ENCODE measurements around the gene CLCNKA. TPM values are rescaled to one million over a fixed set of nuclear protein-coding genes. Genes with fewer than 3 reads are reported as not detected.
A peak's percentile ranks its signal among the peaks of the same experiment; 100 is the strongest.
"Not testable (repeated sequence)": the region's sequence is repeated elsewhere in the genome, so short reads cannot be mapped to it uniquely, and the experiment has no call there.

CLCNKA gene
- total RNA-seq, 1 donor from 2014 or later, result under 0.01 TPM

DNA sequence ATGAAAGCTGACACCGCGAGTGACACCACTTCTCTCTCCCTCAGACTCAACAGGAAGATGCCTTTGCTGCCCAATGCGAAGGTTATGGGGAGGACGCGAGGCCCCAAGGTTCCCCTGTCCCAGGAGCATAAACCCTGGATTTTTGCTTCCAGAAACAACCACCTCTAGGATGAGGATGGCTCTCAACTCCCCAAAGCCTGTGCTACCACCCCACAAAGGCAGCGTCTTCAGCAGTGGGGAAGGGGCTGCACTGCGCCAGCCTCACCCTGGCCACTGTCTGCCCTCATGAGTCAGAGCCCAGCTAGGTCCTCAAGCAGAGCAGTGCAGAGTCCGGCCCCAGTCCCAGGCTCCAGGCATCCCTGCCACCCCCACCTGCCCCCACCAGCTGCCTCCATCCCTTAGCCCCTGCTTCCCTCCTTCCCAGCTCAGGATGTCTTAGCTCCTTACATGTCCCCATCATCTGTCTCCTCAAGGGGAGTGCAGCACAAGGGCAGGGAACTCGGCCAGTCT lies 24.7 kb upstream of the CLCNKA start:
- no peak overlapping the region for H3K9ac ChIP-seq (ENCODE audit: low read depth in 1 of 3, low read length in 3 of 3)
- H3K27ac ChIP-seq (ENCODE audit: low read depth, low read length), result no peak overlapping the region
- H3K4me1 ChIP-seq (ENCODE audit: control insufficient read depth in 3 of 3, insufficient read depth in 3 of 3, low read length in 3 of 3), result no peaks in the 10 kb centered on the region
- H3K4me3 ChIP-seq (ENCODE audit: low read length in 3 of 3), result no peak overlapping the region
- H3K9me3 ChIP-seq (ENCODE audit: control insufficient read depth in 3 of 3, low read length in 3 of 3), result no peaks in the 10 kb centered on the region
- H3K27me3 ChIP-seq (ENCODE audit: control insufficient read depth in 3 of 3, insufficient read depth in 3 of 3, low read length in 3 of 3), result no peaks in the 10 kb centered on the region
- H3K36me3 ChIP-seq (ENCODE audit: control insufficient read depth in 3 of 3, insufficient read depth in 3 of 3, low read length in 3 of 3), result no peaks in the 10 kb centered on the region

DNA sequence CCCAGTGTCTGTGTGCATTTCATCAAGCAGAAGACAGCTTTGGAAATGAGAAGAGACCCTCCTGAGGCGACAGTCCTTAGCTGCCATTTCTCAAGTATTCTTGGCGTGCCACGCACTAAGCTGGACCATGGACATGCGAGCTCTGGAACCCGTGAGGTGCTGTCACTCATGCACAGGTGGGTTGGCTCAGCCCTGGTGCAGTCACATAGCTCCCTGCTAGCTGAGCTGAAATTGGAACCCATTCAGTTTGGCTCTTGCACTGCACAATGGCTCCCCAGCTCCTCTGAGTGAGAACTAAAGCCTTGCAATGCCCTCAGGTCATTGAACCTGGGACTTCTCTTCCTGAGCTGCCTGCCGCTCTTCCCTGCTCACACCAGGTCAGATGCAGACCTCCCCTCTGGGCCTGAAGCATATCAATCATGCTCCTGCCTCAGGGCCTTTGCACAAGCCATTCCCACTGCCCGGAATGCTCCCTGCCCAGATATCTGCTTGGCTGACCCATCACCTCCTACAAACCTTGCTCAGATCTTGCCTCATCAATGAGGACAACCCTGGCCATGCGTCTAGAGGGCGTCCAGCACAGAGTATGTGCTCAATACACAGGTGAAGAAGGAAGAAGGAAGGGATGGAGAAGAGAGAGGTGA lies 24.1 kb upstream of the CLCNKA start:
- Histone ChIP-seq H3K36me3 (ENCODE audit: control insufficient read depth in 3 of 3, insufficient read depth in 3 of 3, low read length in 3 of 3) (no peaks in the 10 kb centered on the region), H3K4me3 (ENCODE audit: low read length in 3 of 3) (no peak overlapping the region), H3K27me3 (ENCODE audit: control insufficient read depth in 3 of 3, insufficient read depth in 3 of 3, low read length in 3 of 3) (no peaks in the 10 kb centered on the region), H3K9ac (ENCODE audit: low read depth in 1 of 3, low read length in 3 of 3) (no peak overlapping the region), H3K27ac (ENCODE audit: low read depth, low read length) (no peak overlapping the region), H3K9me3 (ENCODE audit: control insufficient read depth in 3 of 3, low read length in 3 of 3) (no peaks in the 10 kb centered on the region), H3K4me1 (ENCODE audit: control insufficient read depth in 3 of 3, insufficient read depth in 3 of 3, low read length in 3 of 3) (no peaks in the 10 kb centered on the region)

DNA sequence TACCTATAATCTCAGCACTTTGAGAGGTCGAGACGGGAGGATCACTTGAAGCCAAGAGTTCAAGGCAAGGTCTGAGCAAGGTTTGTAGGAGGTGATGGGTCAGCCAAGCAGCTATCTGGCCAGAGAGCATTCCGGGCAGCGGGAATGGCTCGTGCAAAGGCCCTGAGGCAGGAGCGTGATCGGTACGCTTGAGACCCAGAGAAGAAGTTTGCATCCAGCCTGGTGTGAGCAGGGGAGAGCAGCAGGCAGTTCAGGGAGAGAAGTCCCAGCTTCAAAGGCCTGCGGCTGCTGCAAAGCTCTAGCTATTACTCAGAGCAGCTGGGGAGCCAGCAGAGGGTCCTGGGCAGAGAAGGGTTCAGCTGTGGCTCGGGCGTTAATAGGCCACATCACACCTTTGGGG lies 22.9 kb upstream of the CLCNKA start:
- no peaks in the 10 kb centered on the region for H3K9me3 ChIP-seq (ENCODE audit: control insufficient read depth in 3 of 3, low read length in 3 of 3)
- no peak overlapping the region for H3K9ac ChIP-seq (ENCODE audit: low read depth in 1 of 3, low read length in 3 of 3)
- H3K27ac ChIP-seq (ENCODE audit: low read depth, low read length), result no peak overlapping the region
- H3K4me1 ChIP-seq (ENCODE audit: control insufficient read depth in 3 of 3, insufficient read depth in 3 of 3, low read length in 3 of 3), result no peaks in the 10 kb centered on the region
- H3K4me3 ChIP-seq (ENCODE audit: low read length in 3 of 3), result no peak overlapping the region
- no peaks in the 10 kb centered on the region for H3K36me3 ChIP-seq (ENCODE audit: control insufficient read depth in 3 of 3, insufficient read depth in 3 of 3, low read length in 3 of 3)
- H3K27me3 ChIP-seq (ENCODE audit: control insufficient read depth in 3 of 3, insufficient read depth in 3 of 3, low read length in 3 of 3), result no peaks in the 10 kb centered on the region

DNA sequence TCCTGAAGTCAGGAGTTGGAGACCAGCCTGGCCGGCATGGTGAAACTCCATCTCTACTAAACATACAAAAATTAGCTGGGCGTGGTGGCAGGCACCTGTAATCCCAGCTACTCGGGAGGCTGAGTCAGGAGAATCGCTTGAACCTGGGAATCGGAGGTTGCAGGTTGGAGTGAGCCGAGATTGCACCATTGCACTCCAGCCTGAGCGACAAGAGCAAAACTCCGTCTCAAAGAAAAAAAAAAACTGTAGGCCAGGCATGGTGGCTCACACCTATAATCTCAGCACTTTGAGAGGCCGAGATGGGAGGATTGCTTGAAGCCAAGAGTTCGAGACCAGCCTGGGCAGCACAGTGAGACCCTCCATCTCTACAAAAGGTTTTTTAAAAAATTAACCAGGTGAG lies 20.6 kb upstream of the CLCNKA start:
- H3K4me3 ChIP-seq (ENCODE audit: low read length in 3 of 3); H3K36me3 ChIP-seq (ENCODE audit: control insufficient read depth in 3 of 3, insufficient read depth in 3 of 3, low read length in 3 of 3); H3K27ac ChIP-seq (ENCODE audit: low read depth, low read length); H3K27me3 ChIP-seq (ENCODE audit: control insufficient read depth in 3 of 3, insufficient read depth in 3 of 3, low read length in 3 of 3); H3K4me1 ChIP-seq (ENCODE audit: control insufficient read depth in 3 of 3, insufficient read depth in 3 of 3, low read length in 3 of 3); H3K9ac ChIP-seq (ENCODE audit: low read depth in 1 of 3, low read length in 3 of 3); H3K9me3 ChIP-seq (ENCODE audit: control insufficient read depth in 3 of 3, low read length in 3 of 3): not testable (repeated sequence)

DNA sequence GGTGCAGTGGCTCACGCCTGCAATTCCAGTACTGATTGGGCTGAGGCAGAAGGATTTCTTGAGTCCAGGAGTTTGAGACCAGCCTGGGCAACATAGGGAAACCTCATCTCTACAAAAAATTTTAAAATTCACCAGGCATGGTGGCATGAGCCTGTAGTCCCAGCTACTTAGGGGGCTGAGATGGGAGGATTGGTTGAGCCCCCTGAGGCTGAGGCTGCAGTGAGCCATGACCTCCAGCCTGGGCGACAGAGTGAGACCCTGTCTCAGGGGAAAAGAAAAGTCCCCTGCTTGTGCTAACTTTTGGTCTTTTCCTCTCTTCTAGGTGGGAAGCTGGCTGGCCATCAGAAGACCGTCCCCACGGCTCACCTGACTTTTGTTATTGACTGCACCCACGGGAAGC lies 16.2 kb upstream of the CLCNKA start:
- Histone ChIP-seq H3K27me3 (ENCODE audit: control insufficient read depth in 3 of 3, insufficient read depth in 3 of 3, low read length in 3 of 3) (no peaks in the 10 kb centered on the region), H3K27ac (ENCODE audit: low read depth, low read length) (no peak overlapping the region)

DNA sequence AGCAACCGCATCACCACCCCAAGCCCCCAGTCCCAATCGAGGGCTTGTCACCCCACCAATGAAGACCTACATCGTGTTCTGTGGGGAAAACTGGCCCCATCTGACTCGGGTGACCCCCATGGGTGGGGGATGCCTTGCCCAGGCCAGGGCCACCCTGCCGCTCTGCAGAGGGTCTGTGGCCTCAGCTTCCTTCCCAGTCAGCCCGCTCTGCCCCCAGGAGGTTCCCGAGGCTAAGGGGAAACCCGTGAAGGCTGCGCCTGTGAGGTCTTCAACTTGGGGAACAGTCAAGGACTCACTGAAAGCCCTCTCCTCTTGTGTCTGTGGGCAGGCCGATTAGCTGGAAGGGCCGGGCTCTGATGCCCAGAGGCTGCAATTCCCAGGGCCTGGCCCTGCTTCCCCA lies 15.8 kb upstream of the CLCNKA start:
- Histone ChIP-seq H3K9me3 (ENCODE audit: control insufficient read depth in 3 of 3, low read length in 3 of 3) (no peaks in the 10 kb centered on the region), H3K9ac (ENCODE audit: low read depth in 1 of 3, low read length in 3 of 3) (peak overlapping the region in 1 of 3 donors; percentile 3), H3K4me3 (ENCODE audit: low read length in 3 of 3) (no peak overlapping the region), H3K27me3 (ENCODE audit: control insufficient read depth in 3 of 3, insufficient read depth in 3 of 3, low read length in 3 of 3) (no peaks in the 10 kb centered on the region), H3K4me1 (ENCODE audit: control insufficient read depth in 3 of 3, insufficient read depth in 3 of 3, low read length in 3 of 3) (no peaks in the 10 kb centered on the region), H3K27ac (ENCODE audit: low read depth, low read length) (no peak overlapping the region), H3K36me3 (ENCODE audit: control insufficient read depth in 3 of 3, insufficient read depth in 3 of 3, low read length in 3 of 3) (no peaks in the 10 kb centered on the region)

More for the DNA sequence above, 16.2 kb upstream of the CLCNKA start:
- H3K4me3 ChIP-seq (ENCODE audit: low read length in 3 of 3), result no peak overlapping the region
- H3K36me3 ChIP-seq (ENCODE audit: control insufficient read depth in 3 of 3, insufficient read depth in 3 of 3, low read length in 3 of 3), result no peaks in the 10 kb centered on the region
- no peaks in the 10 kb centered on the region for H3K4me1 ChIP-seq (ENCODE audit: control insufficient read depth in 3 of 3, insufficient read depth in 3 of 3, low read length in 3 of 3)
- no peaks in the 10 kb centered on the region for H3K9me3 ChIP-seq (ENCODE audit: control insufficient read depth in 3 of 3, low read length in 3 of 3)
- no peak overlapping the region for H3K9ac ChIP-seq (ENCODE audit: low read depth in 1 of 3, low read length in 3 of 3)

DNA sequence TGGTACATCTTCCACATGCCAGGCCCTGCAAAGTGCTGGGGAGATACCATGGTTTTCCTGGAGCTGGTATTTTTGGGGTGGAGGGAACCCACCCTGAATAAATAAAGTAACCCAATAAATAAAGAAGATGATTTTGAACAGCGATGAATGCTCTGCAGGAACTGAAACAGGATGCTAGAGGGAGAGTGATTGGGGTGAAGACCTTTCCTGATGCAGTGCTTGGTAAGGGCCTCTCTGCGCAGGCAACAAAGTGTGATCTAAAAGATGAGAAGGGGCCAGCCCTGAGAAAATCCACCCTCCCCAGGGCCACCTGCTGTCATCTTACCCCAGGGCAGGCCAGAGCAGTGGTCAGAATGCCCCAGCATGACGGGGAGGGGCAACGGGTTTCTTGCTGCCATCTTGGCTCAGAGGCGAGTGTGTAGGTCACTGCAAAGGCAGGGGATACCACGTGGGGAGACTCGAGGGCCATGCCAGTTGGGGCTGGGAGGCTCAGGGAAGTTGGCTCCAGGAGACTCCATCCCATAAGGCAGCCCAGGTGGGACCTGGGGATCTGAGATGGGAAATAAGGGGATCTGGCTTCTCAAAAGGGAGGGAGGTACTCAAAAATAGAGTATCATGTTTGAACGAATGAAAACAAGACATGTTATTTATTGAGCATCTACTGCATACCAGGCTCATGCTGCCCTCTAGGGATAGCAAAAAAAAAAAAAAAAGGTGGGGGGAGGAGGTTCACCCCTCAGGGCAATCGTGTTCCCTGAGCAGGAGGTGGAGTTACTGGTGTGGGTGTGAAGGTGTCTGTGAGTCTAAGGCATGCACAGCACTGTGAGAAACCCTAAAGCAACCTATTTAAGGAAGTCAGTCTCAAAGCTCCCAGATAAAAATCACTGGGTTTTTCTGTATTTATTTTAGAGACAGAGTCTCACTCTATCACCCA lies 15.0 kb upstream of the CLCNKA start:
- Histone ChIP-seq H3K4me3 (ENCODE audit: low read length in 3 of 3) (no peak overlapping the region), H3K9ac (ENCODE audit: low read depth in 1 of 3, low read length in 3 of 3) (no peak overlapping the region), H3K36me3 (ENCODE audit: control insufficient read depth in 3 of 3, insufficient read depth in 3 of 3, low read length in 3 of 3) (no peaks in the 10 kb centered on the region), H3K27ac (ENCODE audit: low read depth, low read length) (no peak overlapping the region), H3K27me3 (ENCODE audit: control insufficient read depth in 3 of 3, insufficient read depth in 3 of 3, low read length in 3 of 3) (no peaks in the 10 kb centered on the region), H3K4me1 (ENCODE audit: control insufficient read depth in 3 of 3, insufficient read depth in 3 of 3, low read length in 3 of 3) (no peaks in the 10 kb centered on the region), H3K9me3 (ENCODE audit: control insufficient read depth in 3 of 3, low read length in 3 of 3) (no peaks in the 10 kb centered on the region)

DNA sequence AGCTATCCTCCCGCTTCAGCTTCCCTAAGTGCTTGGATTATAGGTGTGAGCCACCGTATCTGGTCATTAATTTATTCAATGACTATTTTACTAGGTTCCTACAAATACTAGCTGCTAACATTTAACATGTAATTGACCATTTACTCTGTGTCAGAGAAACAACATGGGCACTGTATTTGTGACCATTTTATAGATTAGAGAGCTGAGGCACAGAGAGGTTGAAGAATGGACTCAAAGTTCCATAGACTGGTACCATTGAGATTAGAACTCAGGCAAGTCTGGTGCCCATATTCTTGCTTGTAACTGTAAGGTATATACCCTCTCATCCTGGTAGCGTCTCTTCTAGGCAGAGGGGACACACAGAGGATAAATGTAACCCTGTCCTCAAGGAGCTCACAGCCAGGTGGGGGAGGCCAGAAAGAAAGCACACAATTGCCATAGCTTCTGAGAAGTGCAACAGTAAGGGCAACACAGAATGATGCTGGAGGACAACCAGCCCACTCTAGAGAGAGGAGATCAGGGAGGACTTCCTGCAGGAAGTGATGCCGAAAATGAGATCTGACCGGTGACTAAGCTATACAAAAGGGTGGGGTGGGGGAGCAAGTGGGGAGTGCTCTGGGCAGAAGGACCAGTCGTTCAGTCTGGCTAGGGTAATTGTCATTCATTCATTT lies 14.0 kb upstream of the CLCNKA start:
- Histone ChIP-seq H3K9me3 (ENCODE audit: control insufficient read depth in 3 of 3, low read length in 3 of 3) (no peaks in the 10 kb centered on the region), H3K27me3 (ENCODE audit: control insufficient read depth in 3 of 3, insufficient read depth in 3 of 3, low read length in 3 of 3) (no peaks in the 10 kb centered on the region), H3K36me3 (ENCODE audit: control insufficient read depth in 3 of 3, insufficient read depth in 3 of 3, low read length in 3 of 3) (no peaks in the 10 kb centered on the region), H3K27ac (ENCODE audit: low read depth, low read length) (no peak overlapping the region), H3K4me3 (ENCODE audit: low read length in 3 of 3) (no peak overlapping the region), H3K9ac (ENCODE audit: low read depth in 1 of 3, low read length in 3 of 3) (no peak overlapping the region), H3K4me1 (ENCODE audit: control insufficient read depth in 3 of 3, insufficient read depth in 3 of 3, low read length in 3 of 3) (peaks cover 4 to 8% (median 6%) of the 10 kb centered on the region in 3 donors)

DNA sequence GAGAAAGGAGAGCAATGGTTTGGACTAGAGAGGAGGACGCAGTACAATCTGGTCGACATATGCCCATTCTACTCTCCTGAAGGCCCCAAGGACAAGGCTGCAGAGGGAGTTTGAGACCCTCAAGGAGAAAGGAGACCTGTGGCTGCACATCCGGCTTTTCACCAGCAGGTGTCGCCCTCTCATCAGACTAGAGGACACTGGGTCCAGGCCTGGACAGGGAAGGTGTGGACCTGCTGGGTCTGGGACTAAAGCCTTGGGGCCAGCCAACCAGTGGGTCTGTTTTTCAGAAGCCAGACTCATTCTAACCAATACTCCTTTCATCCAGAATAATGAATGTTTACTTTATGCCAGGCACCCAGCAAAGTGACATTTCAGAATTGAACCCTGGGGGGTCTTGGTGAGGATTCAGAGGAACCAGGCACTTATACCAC lies 12.8 kb upstream of the CLCNKA start:
- H3K27me3 ChIP-seq (ENCODE audit: control insufficient read depth in 3 of 3, insufficient read depth in 3 of 3, low read length in 3 of 3), result no peaks in the 10 kb centered on the region
- peaks cover 10 to 18% (median 16%) of the 10 kb centered on the region in 3 donors for H3K4me1 ChIP-seq (ENCODE audit: control insufficient read depth in 3 of 3, insufficient read depth in 3 of 3, low read length in 3 of 3)
- peak overlapping the region in 1 of 3 donors; percentile 27 for H3K9ac ChIP-seq (ENCODE audit: low read depth in 1 of 3, low read length in 3 of 3)
- H3K36me3 ChIP-seq (ENCODE audit: control insufficient read depth in 3 of 3, insufficient read depth in 3 of 3, low read length in 3 of 3), result no peaks in the 10 kb centered on the region
- no peaks in the 10 kb centered on the region for H3K9me3 ChIP-seq (ENCODE audit: control insufficient read depth in 3 of 3, low read length in 3 of 3)
- peak overlapping the region; percentile 0 for H3K27ac ChIP-seq (ENCODE audit: low read depth, low read length)
- H3K4me3 ChIP-seq (ENCODE audit: low read length in 3 of 3), result no peak overlapping the region

Data from skeletal muscle tissue (tissue), 4 donors.